ENCODE measurements around the gene CDPF1. TPM values are rescaled to one million over a fixed set of nuclear protein-coding genes. Genes with fewer than 3 reads are reported as not detected.

The CDPF1 gene
- total RNA-seq, 1 experiment from 2014 or later = 16.3 TPM

DNA sequence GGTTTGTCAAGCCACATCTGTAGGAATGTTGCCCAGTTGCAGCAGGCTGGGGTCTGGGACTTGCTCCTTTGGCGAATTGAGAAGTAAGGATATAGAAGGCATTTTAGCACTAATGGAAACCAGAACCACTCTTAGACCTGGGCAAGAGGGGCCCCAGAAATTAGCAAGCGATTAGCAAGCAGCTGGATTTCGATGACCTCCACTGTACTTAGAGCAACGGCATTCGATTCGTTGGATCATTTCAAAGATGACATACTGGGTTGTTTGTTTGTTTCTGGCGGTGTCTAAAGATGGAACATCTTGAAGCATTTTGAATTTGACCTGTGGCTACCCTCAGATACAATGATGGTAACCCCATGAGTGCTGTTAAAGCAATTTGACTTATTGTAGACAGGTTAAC lies 1.2 kb upstream of the CDPF1 start:
- Histone ChIP-seq H3K36me3 (ENCODE audit: control insufficient read depth in 1 of 2, insufficient read depth in 2 of 2, low read length in 2 of 2) (no peaks in the 10 kb centered on the region), H3K4me2 (ENCODE audit: low read length) (peak overlapping the region; percentile 99), H3K9me2 (ENCODE audit: insufficient read depth) (no peaks in the 10 kb centered on the region), H4K20me1 (ENCODE audit: insufficient read depth) (no peaks in the 10 kb centered on the region), H3K27me3 (ENCODE audit: insufficient read depth, low read length) (no peaks in the 10 kb centered on the region), H3K4me1 (ENCODE audit: control insufficient read depth in 1 of 2, insufficient read depth in 2 of 2, low read length in 2 of 2) (peaks cover 5 to 20% of the 10 kb centered on the region in 2 experiments; a peak in 3 of 4 replicates), H3K4me3 (replicated peaks in 1 of 2; ENCODE audit: low read depth in 1 of 2, low read length in 2 of 2) (peak overlapping the region; percentile 80 to 90), H3K9me3 (ENCODE audit: control insufficient read depth in 1 of 2, insufficient read depth in 1 of 2, low read depth in 1 of 2, low read length in 2 of 2) (no peaks in the 10 kb centered on the region), H3K27ac (ENCODE audit: low read depth, low read length) (peak overlapping the region; percentile 98), H3K79me2 (ENCODE audit: insufficient read depth, low read length) (peaks cover 20% of the 10 kb centered on the region), H2AFZ (ENCODE audit: low read depth, low read length, poor library complexity, severe bottlenecking) (no peak overlapping the region), H3K9ac (ENCODE audit: low read length) (peak overlapping the region; percentile 86)
- CTCF ChIA-PET = no interaction called here
- RAD21 ChIA-PET (ENCODE audit: low non-redundant PET in 1 of 2, low total read pairs in 2 of 2, uncharacterized antibody in 2 of 2, unreplicated experiment in 2 of 2) = no interaction called here
- no TSS peak for BruUV-seq (replicated peaks)
- POLR2A ChIA-PET = no interaction called here
- TF ChIP-seq POLR2A (IDR thresholded peaks at IDR 0.05; ENCODE audit: borderline replicate concordance, extremely low read depth, insufficient read depth, insufficient read length) = no peak
- no peak for TF ChIP-seq CBX3 (IDR thresholded peaks at IDR 0.05; ENCODE audit: low read depth)
- TF ChIP-seq ZNF274 (IDR thresholded peaks at IDR 0.05; ENCODE audit: low read depth, low read length) = no peak
- intact Hi-C loops (cut with micrococcal nuclease) = no loop called here
- no peak for ATAC-seq
- DNase-seq (ENCODE audit: low read depth, low spot score) = no peak

DNA sequence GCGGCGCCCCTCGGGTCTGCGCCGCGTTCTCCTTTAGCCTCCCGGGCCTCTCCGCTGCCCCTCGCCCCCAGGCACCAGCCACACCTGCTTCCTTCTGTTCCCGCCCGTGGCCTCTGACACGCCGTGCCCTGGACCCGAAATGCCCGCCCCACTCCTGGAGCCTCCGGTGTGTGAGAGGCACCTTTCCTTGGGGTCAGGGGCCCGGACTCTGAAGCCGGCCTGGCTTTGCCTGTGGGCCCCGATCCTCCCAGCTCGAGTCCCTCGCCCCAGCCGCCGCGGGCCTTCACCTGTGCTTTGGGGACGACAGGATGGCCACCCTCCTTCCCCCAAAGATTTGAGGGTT lies 661 bp upstream of the CDPF1 start:
- peaks cover 5 to 20% of the 10 kb centered on the region in 2 experiments; a peak in 3 of 4 replicates for H3K4me1 ChIP-seq (ENCODE audit: control insufficient read depth in 1 of 2, insufficient read depth in 2 of 2, low read length in 2 of 2)
- no peaks in the 10 kb centered on the region for H3K27me3 ChIP-seq (ENCODE audit: insufficient read depth, low read length)
- POLR2A ChIA-PET = interaction anchor here (0.7 to 1.6 kb wide), 2 partner anchors 9 to 17 kb away, joined by 3 to 9 read pairs; partner anchors contain the start of gene TTC38
- peak overlapping the region; percentile 99 for H3K4me2 ChIP-seq (ENCODE audit: low read length)
- peak overlapping the region; percentile 80 to 90 for H3K4me3 ChIP-seq (replicated peaks in 1 of 2; ENCODE audit: low read depth in 1 of 2, low read length in 2 of 2)
- H3K9ac ChIP-seq (ENCODE audit: low read length) = peak overlapping the region; percentile 86
- peak overlapping the region; percentile 98 for H3K27ac ChIP-seq (ENCODE audit: low read depth, low read length)
- H3K36me3 ChIP-seq (ENCODE audit: control insufficient read depth in 1 of 2, insufficient read depth in 2 of 2, low read length in 2 of 2) = no peaks in the 10 kb centered on the region
- peak; percentile 7 for ATAC-seq
- H3K79me2 ChIP-seq (ENCODE audit: insufficient read depth, low read length) = peaks cover 20% of the 10 kb centered on the region
- no peaks in the 10 kb centered on the region for H4K20me1 ChIP-seq (ENCODE audit: insufficient read depth)
- RAD21 ChIA-PET (ENCODE audit: low non-redundant PET in 1 of 2, low total read pairs in 2 of 2, uncharacterized antibody in 2 of 2, unreplicated experiment in 2 of 2) = no interaction called here
- intact Hi-C loops (cut with micrococcal nuclease) = no loop called here
- BruUV-seq (replicated peaks) = no TSS peak
- H2AFZ ChIP-seq (ENCODE audit: low read depth, low read length, poor library complexity, severe bottlenecking) = no peak overlapping the region
- no peak for DNase-seq (ENCODE audit: low read depth, low spot score)
- no peaks in the 10 kb centered on the region for H3K9me3 ChIP-seq (ENCODE audit: control insufficient read depth in 1 of 2, insufficient read depth in 1 of 2, low read depth in 1 of 2, low read length in 2 of 2)
- H3K9me2 ChIP-seq (ENCODE audit: insufficient read depth) = no peaks in the 10 kb centered on the region
- CTCF ChIA-PET = interaction anchor here (1.0 kb wide), 1 partner anchor 128 kb away, joined by 4 read pairs; no protein-coding TSS in a partner anchor
- TF ChIP-seq, protein P1, sequence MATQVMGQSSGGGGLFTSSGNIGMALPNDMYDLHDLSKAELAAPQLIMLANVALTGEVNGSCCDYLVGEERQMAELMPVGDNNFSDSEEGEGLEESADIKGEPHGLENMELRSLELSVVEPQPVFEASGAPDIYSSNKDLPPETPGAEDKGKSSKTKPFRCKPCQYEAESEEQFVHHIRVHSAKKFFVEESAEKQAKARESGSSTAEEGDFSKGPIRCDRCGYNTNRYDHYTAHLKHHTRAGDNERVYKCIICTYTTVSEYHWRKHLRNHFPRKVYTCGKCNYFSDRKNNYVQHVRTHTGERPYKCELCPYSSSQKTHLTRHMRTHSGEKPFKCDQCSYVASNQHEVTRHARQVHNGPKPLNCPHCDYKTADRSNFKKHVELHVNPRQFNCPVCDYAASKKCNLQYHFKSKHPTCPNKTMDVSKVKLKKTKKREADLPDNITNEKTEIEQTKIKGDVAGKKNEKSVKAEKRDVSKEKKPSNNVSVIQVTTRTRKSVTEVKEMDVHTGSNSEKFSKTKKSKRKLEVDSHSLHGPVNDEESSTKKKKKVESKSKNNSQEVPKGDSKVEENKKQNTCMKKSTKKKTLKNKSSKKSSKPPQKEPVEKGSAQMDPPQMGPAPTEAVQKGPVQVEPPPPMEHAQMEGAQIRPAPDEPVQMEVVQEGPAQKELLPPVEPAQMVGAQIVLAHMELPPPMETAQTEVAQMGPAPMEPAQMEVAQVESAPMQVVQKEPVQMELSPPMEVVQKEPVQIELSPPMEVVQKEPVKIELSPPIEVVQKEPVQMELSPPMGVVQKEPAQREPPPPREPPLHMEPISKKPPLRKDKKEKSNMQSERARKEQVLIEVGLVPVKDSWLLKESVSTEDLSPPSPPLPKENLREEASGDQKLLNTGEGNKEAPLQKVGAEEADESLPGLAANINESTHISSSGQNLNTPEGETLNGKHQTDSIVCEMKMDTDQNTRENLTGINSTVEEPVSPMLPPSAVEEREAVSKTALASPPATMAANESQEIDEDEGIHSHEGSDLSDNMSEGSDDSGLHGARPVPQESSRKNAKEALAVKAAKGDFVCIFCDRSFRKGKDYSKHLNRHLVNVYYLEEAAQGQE (IDR thresholded peaks at IDR 0.05; ENCODE audit: low read depth) = no peak
- TF ChIP-seq, protein P2, sequence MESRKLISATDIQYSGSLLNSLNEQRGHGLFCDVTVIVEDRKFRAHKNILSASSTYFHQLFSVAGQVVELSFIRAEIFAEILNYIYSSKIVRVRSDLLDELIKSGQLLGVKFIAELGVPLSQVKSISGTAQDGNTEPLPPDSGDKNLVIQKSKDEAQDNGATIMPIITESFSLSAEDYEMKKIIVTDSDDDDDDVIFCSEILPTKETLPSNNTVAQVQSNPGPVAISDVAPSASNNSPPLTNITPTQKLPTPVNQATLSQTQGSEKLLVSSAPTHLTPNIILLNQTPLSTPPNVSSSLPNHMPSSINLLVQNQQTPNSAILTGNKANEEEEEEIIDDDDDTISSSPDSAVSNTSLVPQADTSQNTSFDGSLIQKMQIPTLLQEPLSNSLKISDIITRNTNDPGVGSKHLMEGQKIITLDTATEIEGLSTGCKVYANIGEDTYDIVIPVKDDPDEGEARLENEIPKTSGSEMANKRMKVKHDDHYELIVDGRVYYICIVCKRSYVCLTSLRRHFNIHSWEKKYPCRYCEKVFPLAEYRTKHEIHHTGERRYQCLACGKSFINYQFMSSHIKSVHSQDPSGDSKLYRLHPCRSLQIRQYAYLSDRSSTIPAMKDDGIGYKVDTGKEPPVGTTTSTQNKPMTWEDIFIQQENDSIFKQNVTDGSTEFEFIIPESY (IDR thresholded peaks at IDR 0.05; ENCODE audit: extremely low read depth, insufficient replicate concordance, low read length) = no peak
- no peak for TF ChIP-seq SRF (IDR thresholded peaks at IDR 0.05; ENCODE audit: low read depth)
- TF ChIP-seq SP1 (IDR thresholded peaks at IDR 0.05; ENCODE audit: low read depth) = no peak
- no peak for TF ChIP-seq ZNF274 (IDR thresholded peaks at IDR 0.05; ENCODE audit: low read depth, low read length)
- TF ChIP-seq ELF1 (IDR thresholded peaks at IDR 0.05; ENCODE audit: borderline replicate concordance, low read depth) = no peak
- no peak for TF ChIP-seq JUND (IDR thresholded peaks at IDR 0.05)
- TF ChIP-seq, protein P3, sequence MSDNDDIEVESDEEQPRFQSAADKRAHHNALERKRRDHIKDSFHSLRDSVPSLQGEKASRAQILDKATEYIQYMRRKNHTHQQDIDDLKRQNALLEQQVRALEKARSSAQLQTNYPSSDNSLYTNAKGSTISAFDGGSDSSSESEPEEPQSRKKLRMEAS (IDR thresholded peaks at IDR 0.05) = no peak
- no peak for TF ChIP-seq TCF7L2 (IDR thresholded peaks at IDR 0.05; ENCODE audit: borderline replicate concordance, extremely low read depth, insufficient read depth, insufficient read length)
- TF ChIP-seq FOSL1 (IDR thresholded peaks at IDR 0.05; ENCODE audit: low read depth) = no peak
- TF ChIP-seq, protein P4, sequence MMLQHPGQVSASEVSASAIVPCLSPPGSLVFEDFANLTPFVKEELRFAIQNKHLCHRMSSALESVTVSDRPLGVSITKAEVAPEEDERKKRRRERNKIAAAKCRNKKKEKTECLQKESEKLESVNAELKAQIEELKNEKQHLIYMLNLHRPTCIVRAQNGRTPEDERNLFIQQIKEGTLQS (IDR thresholded peaks at IDR 0.05) = no peak
- TF ChIP-seq POLR2AphosphoS5 (IDR thresholded peaks at IDR 0.05; ENCODE audit: low read depth, low read length) = no peak
- no peak for TF ChIP-seq EGR1 (IDR thresholded peaks at IDR 0.05; ENCODE audit: low read depth)
- TF ChIP-seq EZH2phosphoT487 (IDR thresholded peaks at IDR 0.05; ENCODE audit: borderline replicate concordance) = no peak
- TF ChIP-seq CEBPB (IDR thresholded peaks at IDR 0.05; ENCODE audit: low read depth) = no peak

All from HCT116 (cell line).